Vagina (tissue), 2 donors: ENCODE data around the gene SERPINB5. TPM values are rescaled to one million over a fixed set of nuclear protein-coding genes. Genes with fewer than 3 reads are reported as not detected.

Source experiments
- DNase-seq, 2 donors: peaks; one replicate each; pipeline ENCODE4 v3.0.0-alpha.2; 2017; ENCODE audit errors: extremely low spot score in 2 of 2
- H3K27ac ChIP-seq: fragments of 200-600 bp; sonication (generic); one replicate; pipeline ENCODE4 v1.5.1; 2019
- H3K27me3 ChIP-seq: fragments of 200-600 bp; sonication (generic); one replicate; pipeline ENCODE4 v1.5.1; 2019
- H3K36me3 ChIP-seq, 2 donors: fragments of 200-600 bp; sonication (generic); one replicate each; pipeline ENCODE4 v1.5.1; 2017 to 2019
- H3K4me1 ChIP-seq: fragments of 200-600 bp; sonication (generic); one replicate; pipeline ENCODE4 v1.5.1; 2019
- H3K4me3 ChIP-seq, 2 donors: fragments of 200-600 bp; sonication (generic); 1 replicate in 1 of 2; 2 replicates in 1 of 2; pipeline ENCODE4 v1.5.1; 2016 to 2019
- H3K9me3 ChIP-seq: fragments of 200-600 bp; sonication (generic); one replicate; pipeline ENCODE4 v1.5.1; 2019
- CTCF ChIP-seq, 3 experiments: fragments of 450-650 bp in 2 of 3; fragments of 200-600 bp in 1 of 3; sonication (generic) in 1 of 3; IDR thresholded peaks; one replicate each; pipeline ENCODE4 v1.5.1; 2017 to 2019; ENCODE audit warnings: antibody characterized with exemption in 3 of 3, mild to moderate bottlenecking in 2 of 3, moderate library complexity in 2 of 3
- POLR2A ChIP-seq, 2 donors: fragments of 450-650 bp; IDR thresholded peaks; one replicate each; pipeline ENCODE4 v1.6.1; 2017; ENCODE audit warnings: antibody characterized with exemption in 2 of 2, mild to moderate bottlenecking in 2 of 2, moderate library complexity in 2 of 2
- POLR2AphosphoS5 ChIP-seq, 2 donors: sonication (generic); formaldehyde crosslinking; IDR thresholded peaks; one replicate each; pipeline ENCODE4 v1.9.0; 2017; ENCODE audit warnings: antibody characterized with exemption in 2 of 2, mild to moderate bottlenecking in 2 of 2, low read depth in 1 of 2; ENCODE audit not compliant: insufficient read depth in 1 of 2
- intact Hi-C: fragments of 100-400 bp; cut with DNase I; formaldehyde crosslinking; loops from one replicate; pipeline ENCODE4 v1.15.1; 2023
- total RNA-seq: library from RNA; depleted of rRNA; stranded (reverse); fragments of >200 nt; gene quantifications from one replicate; pipeline ENCODE4 v1.2.3, GENCODE V29; 2016

SERPINB5 gene
- total RNA-seq, 1 donor from 2014 or later, result 141 TPM

- Histone ChIP-seq H3K27me3 (no peaks in the 10 kb centered on the region), H3K27ac (peak overlapping the region; percentile 70), H3K9me3 (no peaks in the 10 kb centered on the region), H3K36me3 (no peaks in the 10 kb centered on the region), H3K4me3 (no peak overlapping the region), H3K4me1 (peaks cover 28% of the 10 kb centered on the region)
- TF ChIP-seq CTCF (IDR thresholded peaks at IDR 0.05), result no peak
- no peak for TF ChIP-seq POLR2AphosphoS5 (IDR thresholded peaks at IDR 0.05; ENCODE audit: insufficient read depth in 1 of 2, low read depth in 1 of 2)
- TF ChIP-seq POLR2A (IDR thresholded peaks at IDR 0.05), result no peak
- no peak for DNase-seq
- intact Hi-C loops, result loop anchor here (5.0 kb wide), 1 partner anchor 427 kb away; no protein-coding TSS in a partner anchor
These were observed 32.9 kb upstream of the SERPINB5 start for GRCh38 chr18:63443829-63444228.

DNA sequence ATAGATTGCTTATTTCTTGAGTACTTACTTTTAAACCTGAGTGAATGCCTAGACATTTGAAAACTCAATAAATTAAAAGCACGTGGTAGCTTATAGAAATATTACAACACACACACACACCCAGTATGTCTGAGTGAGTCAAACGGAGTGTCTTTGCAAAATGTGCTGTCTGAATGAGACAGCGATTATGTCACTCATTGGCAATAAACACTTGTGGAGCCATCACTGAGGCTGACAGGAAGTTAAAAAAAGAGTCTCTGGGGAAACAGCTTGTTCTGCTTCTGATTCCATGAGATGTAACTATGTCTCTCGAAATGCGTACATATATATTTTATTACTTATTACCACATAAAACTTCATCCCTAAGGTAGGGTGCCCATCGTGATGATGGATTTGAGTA, 32.2 kb upstream of the SERPINB5 start:
- TF ChIP-seq POLR2A (IDR thresholded peaks at IDR 0.05) (no peak), POLR2AphosphoS5 (IDR thresholded peaks at IDR 0.05; ENCODE audit: insufficient read depth in 1 of 2, low read depth in 1 of 2) (peak in 1 of 2 donors; percentile 81), CTCF (IDR thresholded peaks at IDR 0.05) (no peak)
- H3K27me3 ChIP-seq, result no peaks in the 10 kb centered on the region
- peaks cover 24% of the 10 kb centered on the region for H3K4me1 ChIP-seq
- intact Hi-C loops, result loop anchor here (5.0 kb wide), 1 partner anchor 427 kb away; no protein-coding TSS in a partner anchor
- no peak for DNase-seq
- H3K27ac ChIP-seq, result peak overlapping the region; percentile 73
- H3K36me3 ChIP-seq, result no peaks in the 10 kb centered on the region
- no peak overlapping the region for H3K4me3 ChIP-seq
- H3K9me3 ChIP-seq, result no peaks in the 10 kb centered on the region

- no peaks in the 10 kb centered on the region for H3K36me3 ChIP-seq
- H3K9me3 ChIP-seq, result no peaks in the 10 kb centered on the region
- H3K4me3 ChIP-seq, result no peak overlapping the region
- peak overlapping the region; percentile 73 for H3K27ac ChIP-seq
- TF ChIP-seq POLR2A (IDR thresholded peaks at IDR 0.05), result no peak
- TF ChIP-seq POLR2AphosphoS5 (IDR thresholded peaks at IDR 0.05; ENCODE audit: insufficient read depth in 1 of 2, low read depth in 1 of 2), result peak in 1 of 2 donors; percentile 22
- no peak for TF ChIP-seq CTCF (IDR thresholded peaks at IDR 0.05)
- peaks cover 20% of the 10 kb centered on the region for H3K4me1 ChIP-seq
- no peaks in the 10 kb centered on the region for H3K27me3 ChIP-seq
- intact Hi-C loops, result no loop called here
- no peak for DNase-seq
These were observed 31.7 kb upstream of the SERPINB5 start for GRCh38 chr18:63445037-63445436.

- no peaks in the 10 kb centered on the region for H3K36me3 ChIP-seq
- DNase-seq, result no peak
- intact Hi-C loops, result no loop called here
- H3K27ac ChIP-seq, result no peak overlapping the region
- H3K27me3 ChIP-seq, result no peaks in the 10 kb centered on the region
- TF ChIP-seq POLR2A (IDR thresholded peaks at IDR 0.05) (no peak), POLR2AphosphoS5 (IDR thresholded peaks at IDR 0.05; ENCODE audit: insufficient read depth in 1 of 2, low read depth in 1 of 2) (no peak), CTCF (IDR thresholded peaks at IDR 0.05) (no peak)
- H3K4me1 ChIP-seq, result peaks cover 14% of the 10 kb centered on the region
- no peaks in the 10 kb centered on the region for H3K9me3 ChIP-seq
- H3K4me3 ChIP-seq, result no peak overlapping the region
These were observed 30.5 kb upstream of the SERPINB5 start for GRCh38 chr18:63446266-63446665.

- Histone ChIP-seq H3K27me3 (no peaks in the 10 kb centered on the region), H3K27ac (no peak overlapping the region), H3K4me1 (peaks cover 22% of the 10 kb centered on the region), H3K36me3 (no peaks in the 10 kb centered on the region), H3K4me3 (no peak overlapping the region), H3K9me3 (no peaks in the 10 kb centered on the region)
- TF ChIP-seq POLR2A (IDR thresholded peaks at IDR 0.05) (no peak), CTCF (IDR thresholded peaks at IDR 0.05) (no peak), POLR2AphosphoS5 (IDR thresholded peaks at IDR 0.05; ENCODE audit: insufficient read depth in 1 of 2, low read depth in 1 of 2) (no peak)
- intact Hi-C loops, result no loop called here
- no peak for DNase-seq
These were observed 29.7 kb upstream of the SERPINB5 start for GRCh38 chr18:63447066-63447465.
